Activated T-cell treated with anti-CD3 and anti-CD28 coated beads, Interleukin-2, amount 50 U/mL, for 72 hours (primary cell): ENCODE measurements around the gene BFSP2. TPM values are rescaled to one million over a fixed set of nuclear protein-coding genes. Genes with fewer than 3 reads are reported as not detected.
"Not testable (repeated sequence)": the region's sequence is repeated elsewhere in the genome, so short reads cannot be mapped to it uniquely, and the experiment has no call there.

Source experiments
- ATAC-seq, 2 donors: fragments of 150-1000 bp; cut with Tn5 transposase; replicated peaks in 1 of 2; 2 replicates each; pipeline ENCODE4 v1.10.0; 2021; ENCODE audit warnings: moderate library complexity in 2 of 2, mild to moderate bottlenecking in 1 of 2
- DNase-seq, 2 donors: peaks; one replicate each; pipeline ENCODE4 v3.0.0; 2021 to 2022; ENCODE audit warnings: mixed read lengths in 1 of 2
- H3K27ac Mint-ChIP-seq: one replicate; pipeline ENCODE4 v1.8.0; 2022; ENCODE audit warnings: mild to moderate bottlenecking, moderate library complexity, mixed read lengths
- H3K27me3 Mint-ChIP-seq: one replicate; pipeline ENCODE4 v1.8.0; 2022; ENCODE audit warnings: low read depth, mixed read lengths
- H3K36me3 Mint-ChIP-seq, 2 donors: one replicate each; pipeline ENCODE4 v1.8.0; 2022; ENCODE audit warnings: mixed read lengths in 2 of 2, mild to moderate bottlenecking in 1 of 2; ENCODE audit not compliant: insufficient read depth in 2 of 2
- H3K4me1 Mint-ChIP-seq: one replicate; pipeline ENCODE4 v1.8.0; 2022; ENCODE audit warnings: low read depth, mixed read lengths
- H3K4me3 Mint-ChIP-seq, 2 donors: one replicate each; pipeline ENCODE4 v1.8.0; 2022; ENCODE audit warnings: mild to moderate bottlenecking in 2 of 2, mixed read lengths in 2 of 2, moderate library complexity in 2 of 2
- H3K9me3 Mint-ChIP-seq, 2 donors: one replicate each; pipeline ENCODE4 v1.8.0; 2022; ENCODE audit warnings: mixed read lengths in 2 of 2
- total RNA-seq, 2 donors: library from RNA; stranded (reverse); gene quantifications; one replicate each; pipeline ENCODE4 v1.2.3, GENCODE V29; 2022

The BFSP2 gene
- total RNA-seq, 2 donors from 2014 or later: not detected

- Mint-ChIP-seq H3K9me3 (no peaks in the 10 kb centered on the region), H3K4me3 (no peak overlapping the region), H3K27me3 (no peaks in the 10 kb centered on the region), H3K36me3 (peaks cover 0 to under 1% of the 10 kb centered on the region in 2 donors), H3K27ac (no peak overlapping the region), H3K4me1 (peaks cover 52% of the 10 kb centered on the region)
- DNase-seq (peak; percentile 63 to 66), ATAC-seq (no peak)
Measured at GRCh38 chr3:133487920-133488540, 88.2 kb downstream of the BFSP2 start.

GRCh38 chr3:133488785-133489367 lies 89.0 kb downstream of the BFSP2 start:
- no peak for ATAC-seq
- Mint-ChIP-seq H3K27me3 (no peaks in the 10 kb centered on the region), H3K4me1 (peaks cover 56% of the 10 kb centered on the region), H3K27ac (no peak overlapping the region), H3K36me3 (peaks cover 2% of the 10 kb centered on the region in 2 donors), H3K4me3 (peak overlapping the region in 1 of 2 donors; percentile 83), H3K9me3 (no peaks in the 10 kb centered on the region)
- no peak for DNase-seq

GRCh38 chr3:133489466-133490085 lies 89.7 kb downstream of the BFSP2 start:
- no peak overlapping the region for H3K27ac Mint-ChIP-seq
- no peaks in the 10 kb centered on the region for H3K9me3 Mint-ChIP-seq
- peaks cover 56% of the 10 kb centered on the region for H3K4me1 Mint-ChIP-seq
- DNase-seq: no peak
- peak overlapping the region; percentile 78 to 83 for H3K4me3 Mint-ChIP-seq
- peaks cover 2% of the 10 kb centered on the region in 2 donors for H3K36me3 Mint-ChIP-seq
- no peak for ATAC-seq
- H3K27me3 Mint-ChIP-seq: no peaks in the 10 kb centered on the region

GRCh38 chr3:133490468-133491351 lies 90.9 kb downstream of the BFSP2 start:
- Mint-ChIP-seq H3K9me3 (no peaks in the 10 kb centered on the region), H3K4me3 (peak overlapping the region; percentile 78 to 83), H3K4me1 (peaks cover 56% of the 10 kb centered on the region), H3K27ac (peak overlapping the region; percentile 45), H3K36me3 (peaks cover 2% of the 10 kb centered on the region in 2 donors), H3K27me3 (no peaks in the 10 kb centered on the region)
- ATAC-seq (peak; percentile 86 to 89), DNase-seq (peak; percentile 74 to 84)

GRCh38 chr3:133491481-133492059 lies 91.7 kb downstream of the BFSP2 start:
- Mint-ChIP-seq H3K27ac (peak overlapping the region; percentile 45), H3K9me3 (no peaks in the 10 kb centered on the region), H3K4me3 (peak overlapping the region; percentile 78 to 83), H3K27me3 (no peaks in the 10 kb centered on the region), H3K36me3 (peaks cover 2% of the 10 kb centered on the region in 2 donors), H3K4me1 (peaks cover 56% of the 10 kb centered on the region)
- ATAC-seq: no peak
- DNase-seq: no peak

- Mint-ChIP-seq H3K27ac (peak overlapping the region; percentile 16), H3K4me1 (peaks cover 56% of the 10 kb centered on the region), H3K9me3 (no peaks in the 10 kb centered on the region), H3K27me3 (no peaks in the 10 kb centered on the region), H3K36me3 (peaks cover 2% of the 10 kb centered on the region in 2 donors), H3K4me3 (peak overlapping the region; percentile 68 to 83)
- DNase-seq (peak; percentile 8 to 28), ATAC-seq (peak; percentile 23 to 59)
Measured at GRCh38 chr3:133492159-133492741, 92.4 kb downstream of the BFSP2 start.

GRCh38 chr3:133494469-133494868 lies 94.6 kb downstream of the BFSP2 start:
- ATAC-seq (no peak), DNase-seq (no peak)
- Mint-ChIP-seq H3K36me3 (peaks cover 2% of the 10 kb centered on the region in 2 donors), H3K4me3 (no peak overlapping the region), H3K27me3 (no peaks in the 10 kb centered on the region), H3K9me3 (no peaks in the 10 kb centered on the region), H3K27ac (no peak overlapping the region), H3K4me1 (peaks cover 47% of the 10 kb centered on the region)

GRCh38 chr3:133502542-133502941 lies 102.7 kb downstream of the BFSP2 start:
- not testable (repeated sequence) for H3K4me3 Mint-ChIP-seq, H3K27ac Mint-ChIP-seq, H3K36me3 Mint-ChIP-seq, DNase-seq, H3K27me3 Mint-ChIP-seq, ATAC-seq, H3K9me3 Mint-ChIP-seq
- H3K4me1 Mint-ChIP-seq: peaks cover 44% of the 10 kb centered on the region

GRCh38 chr3:133503409-133503808 lies 103.6 kb downstream of the BFSP2 start:
- Mint-ChIP-seq H3K4me1 (peaks cover 44% of the 10 kb centered on the region), H3K27ac (no peak overlapping the region), H3K4me3 (no peak overlapping the region), H3K36me3 (no peaks in the 10 kb centered on the region), H3K27me3 (peaks cover 9% of the 10 kb centered on the region), H3K9me3 (no peaks in the 10 kb centered on the region)
- DNase-seq (no peak), ATAC-seq (no peak)

- no peak overlapping the region for H3K27ac Mint-ChIP-seq
- H3K36me3 Mint-ChIP-seq: no peaks in the 10 kb centered on the region
- H3K4me3 Mint-ChIP-seq: no peak overlapping the region
- ATAC-seq (no peak), DNase-seq (no peak)
- H3K4me1 Mint-ChIP-seq: peaks cover 35% of the 10 kb centered on the region
- no peaks in the 10 kb centered on the region for H3K9me3 Mint-ChIP-seq
- H3K27me3 Mint-ChIP-seq: peaks cover 9% of the 10 kb centered on the region
Measured at GRCh38 chr3:133504736-133505135, 104.9 kb downstream of the BFSP2 start.

GRCh38 chr3:133505813-133506212 lies 106.0 kb downstream of the BFSP2 start:
- DNase-seq: no peak
- Mint-ChIP-seq H3K9me3 (no peaks in the 10 kb centered on the region), H3K27ac (peak overlapping the region; percentile 77), H3K4me3 (peak overlapping the region; percentile 72 to 80), H3K27me3 (peaks cover 6% of the 10 kb centered on the region), H3K36me3 (no peaks in the 10 kb centered on the region), H3K4me1 (peaks cover 27% of the 10 kb centered on the region)
- no peak for ATAC-seq

GRCh38 chr3:133506215-133506901 lies 106.5 kb downstream of the BFSP2 start:
- Mint-ChIP-seq H3K4me1 (peaks cover 22% of the 10 kb centered on the region), H3K9me3 (no peaks in the 10 kb centered on the region), H3K27me3 (peaks cover under 1% of the 10 kb centered on the region), H3K36me3 (no peaks in the 10 kb centered on the region), H3K4me3 (peak overlapping the region; percentile 72 to 80), H3K27ac (peak overlapping the region; percentile 77)
- DNase-seq (peak; percentile 31 to 43), ATAC-seq (peak; percentile 95 to 98)
